ENCODE measurements around the gene MXRA7. TPM values are rescaled to one million over a fixed set of nuclear protein-coding genes. Genes with fewer than 3 reads are reported as not detected.
A peak's percentile ranks its signal among the peaks of the same experiment; 100 is the strongest.

MXRA7 gene
- polyA plus RNA-seq, 1 of the 3 experiments (the other 2 are of a cell fraction), result 154 TPM

DNA sequence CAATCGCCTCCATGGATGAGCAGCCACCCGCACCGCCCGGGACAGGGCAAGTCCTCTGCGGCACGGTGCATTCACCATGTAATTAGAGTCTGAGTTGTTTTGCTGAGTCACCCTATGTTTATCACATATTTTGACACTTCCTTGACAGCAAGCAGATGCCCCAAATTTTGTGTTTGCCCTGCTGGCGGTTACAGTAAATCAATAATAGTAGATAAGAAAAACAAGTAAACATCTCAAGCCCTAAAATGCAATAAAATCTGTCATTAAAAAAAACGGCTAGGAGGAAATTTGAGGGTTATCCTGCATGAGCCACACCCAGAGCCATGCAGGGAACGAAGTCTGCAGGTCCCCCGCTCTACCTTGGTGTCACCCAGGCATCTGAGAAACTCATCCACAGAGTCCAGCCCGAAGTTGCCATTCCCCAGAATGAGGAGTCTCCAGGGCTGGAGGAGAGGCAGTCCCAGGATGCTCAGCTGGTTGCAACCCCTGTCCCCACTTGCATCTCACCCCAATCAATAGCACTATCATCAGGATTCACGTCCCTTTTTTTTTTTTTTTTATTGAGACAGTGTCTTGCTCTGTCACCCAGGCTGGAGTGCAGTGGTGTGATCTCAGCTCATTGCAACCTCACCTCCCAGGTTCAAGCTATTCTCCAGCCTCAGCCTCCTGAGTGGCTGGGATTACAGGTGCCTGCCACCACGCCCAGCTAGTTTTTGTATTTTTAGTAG lies 50.7 kb downstream of the MXRA7 start:
- 52% methylated on average over 13 of the region's 13 CpGs for WGBS (ENCODE audit: low lambda C conversion rate)
- CTCF ChIA-PET, result interaction anchor here (0.6 to 2.7 kb wide), 2 partner anchors 22 to 36 kb away, joined by 3 to 15 read pairs; no protein-coding TSS in a partner anchor
- Histone ChIP-seq H3K79me2 (ENCODE audit: insufficient read depth) (no peaks in the 10 kb centered on the region), H3K4me1 (ENCODE audit: control insufficient read depth in 1 of 2, insufficient read depth in 2 of 2, low read depth in 1 of 2, low read length in 1 of 2) (peaks cover 0 to 10% of the 10 kb centered on the region in 2 experiments; a peak in 1 of 4 replicates), H4K20me1 (ENCODE audit: insufficient read depth) (no peaks in the 10 kb centered on the region), H3K9me3 (no peaks in the 10 kb centered on the region), H3K9me2 (no peaks in the 10 kb centered on the region), H3K27me3 (ENCODE audit: insufficient read depth) (no peaks in the 10 kb centered on the region), H3K4me3 (ENCODE audit: low read depth in 2 of 2, low read length in 1 of 2) (no peak overlapping the region), H3K36me3 (replicated peaks in 1 of 2; ENCODE audit: control insufficient read depth in 1 of 2, insufficient read depth in 2 of 2, low read length in 1 of 2) (no peaks in the 10 kb centered on the region), H3K4me2 (no peak overlapping the region), H2AFZ (ENCODE audit: low read depth) (no peak overlapping the region), H3K9ac (no peak overlapping the region), H3K27ac (ENCODE audit: low read depth in 2 of 2, low read length in 1 of 2) (no peak overlapping the region), H3F3A (replicated peaks; ENCODE audit: insufficient read depth) (no peaks in the 10 kb centered on the region)
- TF ChIP-seq TCF12 (IDR thresholded peaks at IDR 0.05), result peak; percentile 53; the same call in 1 of the 2 replicates
- TF ChIP-seq CTCF (IDR thresholded peaks at IDR 0.05), result no peak
- no peak for TF ChIP-seq FOXM1 (IDR thresholded peaks at IDR 0.05; ENCODE audit: low read depth)
- TF ChIP-seq, protein P1, sequence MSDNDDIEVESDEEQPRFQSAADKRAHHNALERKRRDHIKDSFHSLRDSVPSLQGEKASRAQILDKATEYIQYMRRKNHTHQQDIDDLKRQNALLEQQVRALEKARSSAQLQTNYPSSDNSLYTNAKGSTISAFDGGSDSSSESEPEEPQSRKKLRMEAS (IDR thresholded peaks at IDR 0.05; ENCODE audit: low read depth), result no peak
- peak; percentile 57 for TF ChIP-seq GATA2 (CRISPR knock-in tag; IDR thresholded peaks at IDR 0.05)
- TF ChIP-seq, protein P2, sequence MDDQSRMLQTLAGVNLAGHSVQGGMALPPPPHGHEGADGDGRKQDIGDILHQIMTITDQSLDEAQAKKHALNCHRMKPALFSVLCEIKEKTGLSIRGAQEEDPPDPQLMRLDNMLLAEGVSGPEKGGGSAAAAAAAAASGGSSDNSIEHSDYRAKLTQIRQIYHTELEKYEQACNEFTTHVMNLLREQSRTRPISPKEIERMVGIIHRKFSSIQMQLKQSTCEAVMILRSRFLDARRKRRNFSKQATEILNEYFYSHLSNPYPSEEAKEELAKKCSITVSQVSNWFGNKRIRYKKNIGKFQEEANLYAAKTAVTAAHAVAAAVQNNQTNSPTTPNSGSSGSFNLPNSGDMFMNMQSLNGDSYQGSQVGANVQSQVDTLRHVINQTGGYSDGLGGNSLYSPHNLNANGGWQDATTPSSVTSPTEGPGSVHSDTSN (IDR thresholded peaks at IDR 0.05), result peak; percentile 44; the same call in 1 of the 2 replicates
- TF ChIP-seq ELF1 (IDR thresholded peaks at IDR 0.05), result no peak
- TF ChIP-seq CHD2 (IDR thresholded peaks at IDR 0.05; ENCODE audit: low read length, partially characterized antibody), result no peak
- no peak for TF ChIP-seq USF1 (IDR thresholded peaks at IDR 0.05; ENCODE audit: borderline replicate concordance, low read depth)
- TF ChIP-seq YY1 (IDR thresholded peaks at IDR 0.05; ENCODE audit: low read depth), result no peak
- TF ChIP-seq JUND (IDR thresholded peaks at IDR 0.05), result no peak
- TF ChIP-seq TEAD4 (IDR thresholded peaks at IDR 0.05; ENCODE audit: borderline replicate concordance, insufficient read depth), result no peak
- peak; percentile 14; the same call in 1 of the 2 replicates for TF ChIP-seq RAD21 (IDR thresholded peaks at IDR 0.05; ENCODE audit: low read length)
- no peak for TF ChIP-seq SIN3A (IDR thresholded peaks at IDR 0.05; ENCODE audit: borderline replicate concordance, low read depth, low read length)
- TF ChIP-seq SMC3 (IDR thresholded peaks at IDR 0.05; ENCODE audit: low read depth, low read length), result no peak
- TF ChIP-seq, protein P3, sequence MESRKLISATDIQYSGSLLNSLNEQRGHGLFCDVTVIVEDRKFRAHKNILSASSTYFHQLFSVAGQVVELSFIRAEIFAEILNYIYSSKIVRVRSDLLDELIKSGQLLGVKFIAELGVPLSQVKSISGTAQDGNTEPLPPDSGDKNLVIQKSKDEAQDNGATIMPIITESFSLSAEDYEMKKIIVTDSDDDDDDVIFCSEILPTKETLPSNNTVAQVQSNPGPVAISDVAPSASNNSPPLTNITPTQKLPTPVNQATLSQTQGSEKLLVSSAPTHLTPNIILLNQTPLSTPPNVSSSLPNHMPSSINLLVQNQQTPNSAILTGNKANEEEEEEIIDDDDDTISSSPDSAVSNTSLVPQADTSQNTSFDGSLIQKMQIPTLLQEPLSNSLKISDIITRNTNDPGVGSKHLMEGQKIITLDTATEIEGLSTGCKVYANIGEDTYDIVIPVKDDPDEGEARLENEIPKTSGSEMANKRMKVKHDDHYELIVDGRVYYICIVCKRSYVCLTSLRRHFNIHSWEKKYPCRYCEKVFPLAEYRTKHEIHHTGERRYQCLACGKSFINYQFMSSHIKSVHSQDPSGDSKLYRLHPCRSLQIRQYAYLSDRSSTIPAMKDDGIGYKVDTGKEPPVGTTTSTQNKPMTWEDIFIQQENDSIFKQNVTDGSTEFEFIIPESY (IDR thresholded peaks at IDR 0.05; ENCODE audit: borderline replicate concordance, low read depth), result no peak
- TF ChIP-seq RCOR1 (IDR thresholded peaks at IDR 0.05; ENCODE audit: low read length), result no peak
- no peak for TF ChIP-seq RXRA (IDR thresholded peaks at IDR 0.05; ENCODE audit: borderline replicate concordance, low read depth)
- TF ChIP-seq, protein P4, sequence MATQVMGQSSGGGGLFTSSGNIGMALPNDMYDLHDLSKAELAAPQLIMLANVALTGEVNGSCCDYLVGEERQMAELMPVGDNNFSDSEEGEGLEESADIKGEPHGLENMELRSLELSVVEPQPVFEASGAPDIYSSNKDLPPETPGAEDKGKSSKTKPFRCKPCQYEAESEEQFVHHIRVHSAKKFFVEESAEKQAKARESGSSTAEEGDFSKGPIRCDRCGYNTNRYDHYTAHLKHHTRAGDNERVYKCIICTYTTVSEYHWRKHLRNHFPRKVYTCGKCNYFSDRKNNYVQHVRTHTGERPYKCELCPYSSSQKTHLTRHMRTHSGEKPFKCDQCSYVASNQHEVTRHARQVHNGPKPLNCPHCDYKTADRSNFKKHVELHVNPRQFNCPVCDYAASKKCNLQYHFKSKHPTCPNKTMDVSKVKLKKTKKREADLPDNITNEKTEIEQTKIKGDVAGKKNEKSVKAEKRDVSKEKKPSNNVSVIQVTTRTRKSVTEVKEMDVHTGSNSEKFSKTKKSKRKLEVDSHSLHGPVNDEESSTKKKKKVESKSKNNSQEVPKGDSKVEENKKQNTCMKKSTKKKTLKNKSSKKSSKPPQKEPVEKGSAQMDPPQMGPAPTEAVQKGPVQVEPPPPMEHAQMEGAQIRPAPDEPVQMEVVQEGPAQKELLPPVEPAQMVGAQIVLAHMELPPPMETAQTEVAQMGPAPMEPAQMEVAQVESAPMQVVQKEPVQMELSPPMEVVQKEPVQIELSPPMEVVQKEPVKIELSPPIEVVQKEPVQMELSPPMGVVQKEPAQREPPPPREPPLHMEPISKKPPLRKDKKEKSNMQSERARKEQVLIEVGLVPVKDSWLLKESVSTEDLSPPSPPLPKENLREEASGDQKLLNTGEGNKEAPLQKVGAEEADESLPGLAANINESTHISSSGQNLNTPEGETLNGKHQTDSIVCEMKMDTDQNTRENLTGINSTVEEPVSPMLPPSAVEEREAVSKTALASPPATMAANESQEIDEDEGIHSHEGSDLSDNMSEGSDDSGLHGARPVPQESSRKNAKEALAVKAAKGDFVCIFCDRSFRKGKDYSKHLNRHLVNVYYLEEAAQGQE (IDR thresholded peaks at IDR 0.05; ENCODE audit: low read depth, low read length), result no peak
- no peak for TF ChIP-seq MXI1 (IDR thresholded peaks at IDR 0.05; ENCODE audit: low read depth, low read length)
- no peak for TF ChIP-seq FOXJ3 (CRISPR knock-in tag; IDR thresholded peaks at IDR 0.05)
- TF ChIP-seq NRF1 (IDR thresholded peaks at IDR 0.05; ENCODE audit: low read depth, low read length), result no peak
- TF ChIP-seq POLR2AphosphoS5 (IDR thresholded peaks at IDR 0.05; ENCODE audit: low read depth, low read length), result no peak
- peak in 1 of 2 experiments; percentile 63; a peak in 1 of 4 replicates for TF ChIP-seq EP300 (IDR thresholded peaks at IDR 0.05; ENCODE audit: borderline replicate concordance in 1 of 2, low read depth in 1 of 2, low read length in 1 of 2)
- peak; percentile 73 for DNase-seq
- POLR2A ChIA-PET, result no interaction called here

All from SK-N-SH (cell line).